ENCODE results near the gene CREB3L1.

DNA sequence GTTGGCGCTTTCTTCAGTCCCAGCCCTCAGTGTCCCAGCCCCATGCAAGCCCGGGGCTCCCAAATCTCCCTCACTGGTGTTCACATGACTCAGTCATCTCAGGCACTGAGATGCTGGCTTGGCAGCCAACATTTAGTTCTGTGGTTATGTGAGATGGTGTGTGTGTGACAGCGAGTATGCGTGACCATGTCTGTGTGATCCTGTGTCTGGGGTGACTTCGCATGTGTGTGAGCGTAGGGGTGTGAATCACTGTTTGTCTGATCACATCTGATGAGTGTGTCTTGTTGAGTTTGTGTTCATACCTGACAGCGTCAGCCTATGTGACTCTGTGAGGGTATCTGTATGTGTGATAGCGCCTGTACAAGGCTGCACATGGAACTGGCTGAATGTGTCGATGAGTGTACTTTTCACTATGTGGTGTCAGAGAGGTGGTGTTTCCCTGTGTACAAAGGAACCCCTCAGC, 16.2 kb downstream of the CREB3L1 start:
- TF ChIP-seq, protein P1, sequence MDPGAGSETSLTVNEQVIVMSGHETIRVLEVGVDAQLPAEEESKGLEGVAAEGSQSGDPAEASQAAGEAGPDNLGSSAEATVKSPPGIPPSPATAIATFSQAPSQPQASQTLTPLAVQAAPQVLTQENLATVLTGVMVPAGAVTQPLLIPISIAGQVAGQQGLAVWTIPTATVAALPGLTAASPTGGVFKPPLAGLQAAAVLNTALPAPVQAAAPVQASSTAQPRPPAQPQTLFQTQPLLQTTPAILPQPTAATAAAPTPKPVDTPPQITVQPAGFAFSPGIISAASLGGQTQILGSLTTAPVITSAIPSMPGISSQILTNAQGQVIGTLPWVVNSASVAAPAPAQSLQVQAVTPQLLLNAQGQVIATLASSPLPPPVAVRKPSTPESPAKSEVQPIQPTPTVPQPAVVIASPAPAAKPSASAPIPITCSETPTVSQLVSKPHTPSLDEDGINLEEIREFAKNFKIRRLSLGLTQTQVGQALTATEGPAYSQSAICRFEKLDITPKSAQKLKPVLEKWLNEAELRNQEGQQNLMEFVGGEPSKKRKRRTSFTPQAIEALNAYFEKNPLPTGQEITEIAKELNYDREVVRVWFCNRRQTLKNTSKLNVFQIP (CRISPR knock-in tag; IDR thresholded peaks at IDR 0.05; ENCODE audit: borderline replicate concordance, low read depth) = no peak
- no peak for TF ChIP-seq ARNTL (CRISPR knock-in tag; IDR thresholded peaks at IDR 0.05; ENCODE audit: borderline replicate concordance, low read depth)
- TF ChIP-seq, protein P2, sequence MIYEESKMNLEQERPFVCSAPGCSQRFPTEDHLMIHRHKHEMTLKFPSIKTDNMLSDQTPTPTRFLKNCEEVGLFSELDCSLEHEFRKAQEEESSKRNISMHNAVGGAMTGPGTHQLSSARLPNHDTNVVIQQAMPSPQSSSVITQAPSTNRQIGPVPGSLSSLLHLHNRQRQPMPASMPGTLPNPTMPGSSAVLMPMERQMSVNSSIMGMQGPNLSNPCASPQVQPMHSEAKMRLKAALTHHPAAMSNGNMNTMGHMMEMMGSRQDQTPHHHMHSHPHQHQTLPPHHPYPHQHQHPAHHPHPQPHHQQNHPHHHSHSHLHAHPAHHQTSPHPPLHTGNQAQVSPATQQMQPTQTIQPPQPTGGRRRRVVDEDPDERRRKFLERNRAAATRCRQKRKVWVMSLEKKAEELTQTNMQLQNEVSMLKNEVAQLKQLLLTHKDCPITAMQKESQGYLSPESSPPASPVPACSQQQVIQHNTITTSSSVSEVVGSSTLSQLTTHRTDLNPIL (CRISPR knock-in tag; IDR thresholded peaks at IDR 0.05; ENCODE audit: low read depth) = no peak
- TF ChIP-seq RARB (CRISPR knock-in tag; IDR thresholded peaks at IDR 0.05) = no peak
- TF ChIP-seq ZFP3 (CRISPR knock-in tag; IDR thresholded peaks at IDR 0.05) = no peak
- no peak for TF ChIP-seq CSDC2 (CRISPR knock-in tag; IDR thresholded peaks at IDR 0.05)
- no peak for TF ChIP-seq PPARA (CRISPR knock-in tag; IDR thresholded peaks at IDR 0.05; ENCODE audit: borderline replicate concordance)
- TF ChIP-seq, protein P3, sequence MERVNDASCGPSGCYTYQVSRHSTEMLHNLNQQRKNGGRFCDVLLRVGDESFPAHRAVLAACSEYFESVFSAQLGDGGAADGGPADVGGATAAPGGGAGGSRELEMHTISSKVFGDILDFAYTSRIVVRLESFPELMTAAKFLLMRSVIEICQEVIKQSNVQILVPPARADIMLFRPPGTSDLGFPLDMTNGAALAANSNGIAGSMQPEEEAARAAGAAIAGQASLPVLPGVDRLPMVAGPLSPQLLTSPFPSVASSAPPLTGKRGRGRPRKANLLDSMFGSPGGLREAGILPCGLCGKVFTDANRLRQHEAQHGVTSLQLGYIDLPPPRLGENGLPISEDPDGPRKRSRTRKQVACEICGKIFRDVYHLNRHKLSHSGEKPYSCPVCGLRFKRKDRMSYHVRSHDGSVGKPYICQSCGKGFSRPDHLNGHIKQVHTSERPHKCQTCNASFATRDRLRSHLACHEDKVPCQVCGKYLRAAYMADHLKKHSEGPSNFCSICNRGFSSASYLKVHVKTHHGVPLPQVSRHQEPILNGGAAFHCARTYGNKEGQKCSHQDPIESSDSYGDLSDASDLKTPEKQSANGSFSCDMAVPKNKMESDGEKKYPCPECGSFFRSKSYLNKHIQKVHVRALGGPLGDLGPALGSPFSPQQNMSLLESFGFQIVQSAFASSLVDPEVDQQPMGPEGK (CRISPR knock-in tag; IDR thresholded peaks at IDR 0.05; ENCODE audit: borderline replicate concordance) = no peak

All from SK-N-SH treated with all-trans-retinoic acid at 6 μM for 48 hours (cell line).